ENCODE data around the gene ANKRD52. TPM values are rescaled to one million over a fixed set of nuclear protein-coding genes. Genes with fewer than 3 reads are reported as not detected.
A peak's percentile ranks its signal among the peaks of the same experiment; 100 is the strongest.

Gene ANKRD52
- total and polyA plus RNA-seq, 2 of the 8 experiments (the other 6 are each of a cell fraction or from before 2014, with no cell fraction given) = 14.0 to 36.3 TPM

DNA sequence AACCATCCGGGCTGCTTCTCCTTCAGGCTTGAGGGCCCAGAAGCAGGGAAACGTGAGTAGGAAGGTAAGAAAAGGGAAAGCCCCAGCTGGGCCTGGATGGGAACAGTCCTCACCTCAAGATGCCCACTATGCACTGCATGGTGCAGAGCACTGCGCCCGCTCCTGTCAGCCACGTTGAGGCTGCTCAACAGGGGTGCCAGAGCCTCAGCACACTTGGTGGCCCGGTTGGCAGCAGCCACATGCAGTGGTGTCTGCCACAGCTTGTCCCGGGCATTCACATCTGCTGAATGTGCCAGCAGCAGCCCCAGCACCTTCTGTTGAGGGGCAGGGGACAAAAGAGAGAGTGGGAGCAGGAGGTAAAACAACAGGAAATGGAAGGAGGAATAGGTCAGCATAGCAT, 2.5 kb downstream of the ANKRD52 start:
- H3K23me2 ChIP-seq (ENCODE audit: low read depth, low read length) = peaks cover 11% of the 10 kb centered on the region; the same call in 1 of the 2 replicates
- H3K18ac ChIP-seq (ENCODE audit: extremely low read depth, low read length) = no peak overlapping the region
- no peak overlapping the region for H3K56ac ChIP-seq (replicated peaks; ENCODE audit: insufficient read length, low read depth, low read length)
- H2BK20ac ChIP-seq (ENCODE audit: low read length) = no peak overlapping the region
- peaks cover 7% of the 10 kb centered on the region for H3K79me1 ChIP-seq (ENCODE audit: low read depth, low read length)
- no peak overlapping the region for H3K9ac ChIP-seq (replicated peaks in 1 of 4; ENCODE audit: extremely low read depth in 1 of 4, low read depth in 3 of 4, low read length in 3 of 4)
- TF ChIP-seq JUND (IDR thresholded peaks at IDR 0.05; ENCODE audit: low read length) (no peak), SIN3A (conservative IDR thresholded peaks at IDR 0.05 in 1 of 2, IDR thresholded peaks at IDR 0.05 in 1 of 2; ENCODE audit: low read depth in 1 of 2, low read length in 2 of 2) (no peak), RNF2 (IDR thresholded peaks at IDR 0.05; ENCODE audit: borderline replicate concordance, low read depth, low read length, missing control alignments, poor library complexity, severe bottlenecking) (no peak), ASH2L (IDR thresholded peaks at IDR 0.05; ENCODE audit: low read length) (no peak), FOSL1 (IDR thresholded peaks at IDR 0.05; ENCODE audit: insufficient read depth, low read depth, low read length) (no peak), EP300 (IDR thresholded peaks at IDR 0.05; ENCODE audit: borderline replicate concordance in 1 of 2, low read depth in 2 of 2, low read length in 2 of 2) (no peak), POU5F1 (IDR thresholded peaks at IDR 0.05; ENCODE audit: low read depth, low read length) (no peak), POLR2AphosphoS5 (IDR thresholded peaks at IDR 0.05; ENCODE audit: low read depth, low read length) (no peak), CEBPB (IDR thresholded peaks at IDR 0.05; ENCODE audit: low read depth, low read length) (no peak), SP1 (IDR thresholded peaks at IDR 0.05; ENCODE audit: low read depth, low read length) (no peak), E2F6 (IDR thresholded peaks at IDR 0.05) (no peak), CHD2 (IDR thresholded peaks at IDR 0.05; ENCODE audit: low read length) (no peak)
- H3K36me3 ChIP-seq (ENCODE audit: control insufficient read depth in 2 of 4, insufficient read depth in 4 of 4, low read length in 3 of 4) = peaks cover 28 to 50% (median 35%) of the 10 kb centered on the region in 4 experiments
- H3K14ac ChIP-seq (ENCODE audit: insufficient read length) = no peak overlapping the region
- peaks cover 8 to 17% (median 13%) of the 10 kb centered on the region in 4 experiments for H3K4me1 ChIP-seq (replicated peaks in 1 of 4; ENCODE audit: control insufficient read depth in 3 of 4, insufficient read depth in 4 of 4, low read length in 3 of 4)
- no peak overlapping the region for H2AK5ac ChIP-seq (ENCODE audit: low read depth, low read length)
- H3K4me2 ChIP-seq (ENCODE audit: insufficient read depth in 1 of 2, low read depth in 2 of 2, low read length in 2 of 2) = peak overlapping the region in 1 of 2 experiments; percentile 83; a peak in 1 of 4 replicates
- peaks cover 5 to 9% of the 10 kb centered on the region in 2 experiments for H4K20me1 ChIP-seq (replicated peaks in 1 of 2; ENCODE audit: control insufficient read depth in 1 of 2, insufficient read depth in 2 of 2, low read length in 2 of 2)
- H3K9me3 ChIP-seq (ENCODE audit: insufficient read depth in 2 of 2, low read depth in 1 of 2, low read length in 1 of 2) = no peaks in the 10 kb centered on the region
- no peak overlapping the region for H2BK12ac ChIP-seq (ENCODE audit: low read depth, low read length)
- peaks cover 0 to 8% of the 10 kb centered on the region in 2 experiments; a peak in 1 of 4 replicates for H3K79me2 ChIP-seq (ENCODE audit: control insufficient read depth in 1 of 2, insufficient read depth in 2 of 2, low read length in 2 of 2)
- 89% methylated on average over 7 of the region's 7 CpGs; no CpG with 5 or more reads in 1 of the 2 experiments for WGBS, 2 experiments (ENCODE audit: extremely low coverage in 1 of 2, insufficient coverage in 1 of 2, insufficient read length in 1 of 2, insufficient replicate concordance in 2 of 2, low coverage in 1 of 2, low lambda C conversion rate in 2 of 2, missing lambda C conversion rate in 1 of 2)
- H2AFZ ChIP-seq (ENCODE audit: low read length) = no peak overlapping the region
- ChIA-PET CTCF (ENCODE audit: partially characterized antibody) (interaction anchor here (0.6 to 6.4 kb wide), 12 partner anchors 9 to 167 kb away, joined by 3 to 47 read pairs (median 8); partner anchors contain the start of genes COQ10A, SMARCC2 and ZC3H10), POLR2A (ENCODE audit: partially characterized antibody) (interaction anchor here (1.2 to 3.8 kb wide), 10 partner anchors 9 to 138 kb away, joined by 3 to 41 read pairs (median 8); partner anchors contain the start of genes RNF41 and ZC3H10)
- H4K5ac ChIP-seq (ENCODE audit: insufficient read length, low read depth, low read length) = no peak overlapping the region
- no peak overlapping the region for H3K27ac ChIP-seq (ENCODE audit: low read depth, low read length)
- no peaks in the 10 kb centered on the region for H3K27me3 ChIP-seq (replicated peaks in 1 of 4; ENCODE audit: control insufficient read depth in 3 of 4, extremely low read depth in 1 of 4, insufficient read depth in 3 of 4, low read length in 3 of 4)
- no peak overlapping the region for H2BK5ac ChIP-seq (ENCODE audit: low read depth, low read length)
- no peak overlapping the region for H2BK120ac ChIP-seq (replicated peaks; ENCODE audit: low read depth, low read length)
- no peak overlapping the region for H2BK15ac ChIP-seq (ENCODE audit: low read length)
- H4K91ac ChIP-seq (replicated peaks; ENCODE audit: insufficient read length, low read length) = no peak overlapping the region
- no peak overlapping the region for H4K8ac ChIP-seq (ENCODE audit: extremely low read depth, insufficient read depth, low read length)
- no peak overlapping the region for H3K4ac ChIP-seq (replicated peaks; ENCODE audit: insufficient read length, low read depth, low read length)
- H3K4me3 ChIP-seq (ENCODE audit: extremely low read depth in 1 of 4, insufficient read depth in 2 of 4, low read depth in 3 of 4, low read length in 4 of 4) = no peak overlapping the region
- H3K23ac ChIP-seq (ENCODE audit: insufficient read length) = no peak overlapping the region
- no peak for DNase-seq (ENCODE audit: low read depth in 1 of 2, low spot score in 2 of 2)
- no peak for FAIRE-seq

Data from H1 (cell line).